ENCODE data around the gene ARHGAP22.

ARHGAP22 gene

DNA sequence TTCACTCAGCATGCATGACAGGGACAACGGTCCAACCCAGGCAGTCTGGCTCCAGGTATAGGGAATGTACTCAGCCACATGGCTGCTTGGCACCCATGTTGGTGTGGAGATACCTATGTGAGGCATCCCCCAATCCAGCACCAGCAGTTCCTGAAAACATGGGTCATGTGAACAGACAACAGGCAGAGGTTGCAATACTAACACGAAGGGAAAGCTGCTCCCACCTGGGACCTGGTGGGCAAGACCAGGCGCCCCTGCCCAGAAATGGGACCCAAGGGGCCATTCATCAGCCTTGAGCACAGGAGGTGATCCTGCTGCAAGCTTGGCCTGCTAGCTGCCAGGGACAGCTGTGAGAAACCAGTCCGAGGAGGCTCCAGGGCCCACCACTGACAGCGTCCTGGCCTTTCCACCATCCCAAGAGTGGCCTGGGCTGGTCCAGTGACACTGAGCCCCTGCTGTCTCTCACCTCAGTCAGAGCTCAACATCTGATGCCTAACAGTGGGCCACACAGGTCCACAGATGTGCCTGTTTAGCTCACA, 142.3 kb downstream of the ARHGAP22 start:
- DNase-seq, result no peak
- Histone ChIP-seq H3K27me3 (ENCODE audit: control insufficient read depth in 1 of 2, insufficient read depth in 1 of 2, low read length in 2 of 2) (peaks cover 0 to 10% of the 10 kb centered on the region in 2 experiments), H3K79me1 (replicated peaks; ENCODE audit: low read length, poor library complexity, severe bottlenecking) (peaks cover 8% of the 10 kb centered on the region), H3K23ac (ENCODE audit: low read length in 2 of 2) (no peak overlapping the region), H3K4ac (ENCODE audit: low read depth in 1 of 2, low read length in 2 of 2) (no peak overlapping the region), H3K4me3 (ENCODE audit: insufficient read depth in 1 of 2, low read depth in 1 of 2, low read length in 2 of 2) (no peak overlapping the region), H3K36me3 (ENCODE audit: control insufficient read depth in 1 of 2, insufficient read depth in 2 of 2, low read depth in 1 of 2, low read length in 2 of 2) (peaks cover 7 to 39% of the 10 kb centered on the region in 2 experiments), H2BK120ac (ENCODE audit: low read depth, low read length) (no peak overlapping the region), H3K9me3 (ENCODE audit: control insufficient read depth, low read length) (no peaks in the 10 kb centered on the region), H3K27ac (ENCODE audit: low read length, poor library complexity, severe bottlenecking) (no peak overlapping the region), H3K18ac (ENCODE audit: low read depth in 1 of 2, low read length in 2 of 2) (no peak overlapping the region), H2BK5ac (ENCODE audit: low read depth, low read length, poor library complexity, severe bottlenecking) (no peak overlapping the region), H3K9ac (ENCODE audit: low read length) (no peak overlapping the region), H3K14ac (ENCODE audit: low read length in 2 of 2) (no peak overlapping the region), H3K4me1 (ENCODE audit: control insufficient read depth, insufficient read depth, low read depth, low read length) (peaks cover 14% of the 10 kb centered on the region), H2AFZ (ENCODE audit: low read depth, low read length) (no peak overlapping the region), H2AK5ac (ENCODE audit: low read length, severe bottlenecking) (no peak overlapping the region), H2BK15ac (ENCODE audit: low read depth, poor library complexity, severe bottlenecking) (no peak overlapping the region), H2BK12ac (ENCODE audit: low read length in 2 of 2) (no peak overlapping the region), H4K91ac (ENCODE audit: low read length) (no peak overlapping the region), H4K8ac (ENCODE audit: low read length) (no peak overlapping the region), H3K4me2 (ENCODE audit: low read length, poor library complexity, severe bottlenecking) (no peak overlapping the region)
- WGBS, result 93% methylated on average over 5 of the region's 5 CpGs

- H4K91ac ChIP-seq (ENCODE audit: low read length), result no peak overlapping the region
- no peak overlapping the region for H2BK5ac ChIP-seq (ENCODE audit: low read depth, low read length, poor library complexity, severe bottlenecking)
- H3K27me3 ChIP-seq (ENCODE audit: control insufficient read depth in 1 of 2, insufficient read depth in 1 of 2, low read length in 2 of 2), result peaks cover 0 to 8% of the 10 kb centered on the region in 2 experiments
- H2AK5ac ChIP-seq (ENCODE audit: low read length, severe bottlenecking), result no peak overlapping the region
- peaks cover 19% of the 10 kb centered on the region for H3K4me1 ChIP-seq (ENCODE audit: control insufficient read depth, insufficient read depth, low read depth, low read length)
- no peak overlapping the region for H2BK15ac ChIP-seq (ENCODE audit: low read depth, poor library complexity, severe bottlenecking)
- 98% methylated on average over 11 of the region's 12 CpGs for WGBS
- H3K36me3 ChIP-seq (ENCODE audit: control insufficient read depth in 1 of 2, insufficient read depth in 2 of 2, low read depth in 1 of 2, low read length in 2 of 2), result peaks cover 7 to 39% of the 10 kb centered on the region in 2 experiments
- no peak overlapping the region for H2AFZ ChIP-seq (ENCODE audit: low read depth, low read length)
- DNase-seq, result no peak
- no peak overlapping the region for H3K4ac ChIP-seq (ENCODE audit: low read depth in 1 of 2, low read length in 2 of 2)
- no peak overlapping the region for H3K23ac ChIP-seq (ENCODE audit: low read length in 2 of 2)
- H3K27ac ChIP-seq (ENCODE audit: low read length, poor library complexity, severe bottlenecking), result no peak overlapping the region
- no peaks in the 10 kb centered on the region for H3K9me3 ChIP-seq (ENCODE audit: control insufficient read depth, low read length)
- H3K79me1 ChIP-seq (replicated peaks; ENCODE audit: low read length, poor library complexity, severe bottlenecking), result peaks cover 11% of the 10 kb centered on the region
- H3K4me2 ChIP-seq (ENCODE audit: low read length, poor library complexity, severe bottlenecking), result no peak overlapping the region
- H2BK12ac ChIP-seq (ENCODE audit: low read length in 2 of 2), result no peak overlapping the region
- H2BK120ac ChIP-seq (ENCODE audit: low read depth, low read length), result no peak overlapping the region
- H3K9ac ChIP-seq (ENCODE audit: low read length), result no peak overlapping the region
- no peak overlapping the region for H3K4me3 ChIP-seq (ENCODE audit: insufficient read depth in 1 of 2, low read depth in 1 of 2, low read length in 2 of 2)
- H3K18ac ChIP-seq (ENCODE audit: low read depth in 1 of 2, low read length in 2 of 2), result peak overlapping the region in 1 of 2 experiments; percentile 48
- no peak overlapping the region for H4K8ac ChIP-seq (ENCODE audit: low read length)
- H3K14ac ChIP-seq (ENCODE audit: low read length in 2 of 2), result no peak overlapping the region
Measured at GRCh38 chr10:48461623-48462481, 143.0 kb downstream of the ARHGAP22 start.

- Histone ChIP-seq H3K9ac (ENCODE audit: low read length) (no peak overlapping the region), H3K18ac (ENCODE audit: low read depth in 1 of 2, low read length in 2 of 2) (no peak overlapping the region), H2AK5ac (ENCODE audit: low read length, severe bottlenecking) (no peak overlapping the region), H2BK5ac (ENCODE audit: low read depth, low read length, poor library complexity, severe bottlenecking) (no peak overlapping the region), H3K4ac (ENCODE audit: low read depth in 1 of 2, low read length in 2 of 2) (no peak overlapping the region), H2AFZ (ENCODE audit: low read depth, low read length) (no peak overlapping the region), H2BK12ac (ENCODE audit: low read length in 2 of 2) (no peak overlapping the region), H2BK120ac (ENCODE audit: low read depth, low read length) (no peak overlapping the region), H3K4me2 (ENCODE audit: low read length, poor library complexity, severe bottlenecking) (no peak overlapping the region), H3K4me1 (ENCODE audit: control insufficient read depth, insufficient read depth, low read depth, low read length) (peaks cover 23% of the 10 kb centered on the region), H4K91ac (ENCODE audit: low read length) (no peak overlapping the region), H3K4me3 (ENCODE audit: insufficient read depth in 1 of 2, low read depth in 1 of 2, low read length in 2 of 2) (no peak overlapping the region), H3K79me1 (replicated peaks; ENCODE audit: low read length, poor library complexity, severe bottlenecking) (peaks cover 7% of the 10 kb centered on the region), H3K27ac (ENCODE audit: low read length, poor library complexity, severe bottlenecking) (no peak overlapping the region), H3K9me3 (ENCODE audit: control insufficient read depth, low read length) (no peaks in the 10 kb centered on the region), H3K36me3 (ENCODE audit: control insufficient read depth in 1 of 2, insufficient read depth in 2 of 2, low read depth in 1 of 2, low read length in 2 of 2) (peaks cover 13 to 47% of the 10 kb centered on the region in 2 experiments), H2BK15ac (ENCODE audit: low read depth, poor library complexity, severe bottlenecking) (no peak overlapping the region), H3K27me3 (ENCODE audit: control insufficient read depth in 1 of 2, insufficient read depth in 1 of 2, low read length in 2 of 2) (no peaks in the 10 kb centered on the region), H3K23ac (ENCODE audit: low read length in 2 of 2) (no peak overlapping the region), H3K14ac (ENCODE audit: low read length in 2 of 2) (no peak overlapping the region), H4K8ac (ENCODE audit: low read length) (no peak overlapping the region)
- WGBS, result 100% methylated on average over 1 of the region's 2 CpGs
- no peak for DNase-seq
Measured at GRCh38 chr10:48460182-48460581, 144.7 kb downstream of the ARHGAP22 start.

DNA sequence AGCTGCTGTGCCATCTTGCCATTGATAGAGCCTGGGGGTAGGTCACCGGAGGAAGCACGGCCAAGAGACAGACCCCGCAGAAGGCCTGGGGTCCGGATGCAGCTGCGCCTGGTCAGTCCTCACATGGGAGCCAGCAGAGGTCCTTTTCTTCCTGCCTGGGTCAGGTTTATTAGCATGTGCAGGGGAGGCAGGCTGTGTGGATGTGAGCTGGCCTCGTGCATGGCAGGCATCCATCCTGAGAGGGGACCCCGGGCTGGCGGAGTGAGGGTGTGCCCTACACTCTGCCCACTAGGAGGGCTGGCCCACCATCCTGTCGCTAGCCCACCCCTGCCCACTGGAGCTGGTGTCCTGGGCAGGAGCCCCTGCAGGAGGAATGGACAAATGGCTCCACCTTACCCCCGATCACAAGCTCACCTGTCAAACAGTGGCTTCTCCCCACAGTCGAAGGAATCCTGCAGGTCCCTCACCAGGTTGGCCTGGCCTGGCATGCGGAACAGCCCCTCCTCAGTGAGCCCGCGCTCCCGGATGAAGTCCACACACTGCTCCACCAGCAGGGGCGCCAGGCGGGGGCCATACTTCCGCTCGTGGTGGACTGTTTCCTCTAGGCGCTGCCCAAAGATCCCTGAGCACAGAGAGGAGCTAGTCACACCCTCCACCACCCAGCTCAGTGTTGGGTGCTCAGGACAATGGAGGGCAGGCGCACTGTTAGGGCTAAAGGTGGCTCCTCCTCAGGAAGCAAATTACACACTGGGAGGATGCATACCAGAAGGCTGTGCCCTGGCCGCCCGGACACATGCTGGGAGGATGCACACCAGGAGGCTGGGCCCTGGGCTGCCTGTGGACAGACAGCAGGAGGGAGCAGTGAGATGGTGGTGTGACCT, 145.4 kb downstream of the ARHGAP22 start:
- H3K36me3 ChIP-seq (ENCODE audit: control insufficient read depth in 1 of 2, insufficient read depth in 2 of 2, low read depth in 1 of 2, low read length in 2 of 2), result peaks cover 14 to 51% of the 10 kb centered on the region in 2 experiments
- H2BK15ac ChIP-seq (ENCODE audit: low read depth, poor library complexity, severe bottlenecking), result no peak overlapping the region

More for the DNA sequence above, 145.4 kb downstream of the ARHGAP22 start:
- Histone ChIP-seq H2AK5ac (ENCODE audit: low read length, severe bottlenecking) (no peak overlapping the region), H3K9me3 (ENCODE audit: control insufficient read depth, low read length) (no peaks in the 10 kb centered on the region), H3K4me1 (ENCODE audit: control insufficient read depth, insufficient read depth, low read depth, low read length) (peaks cover 26% of the 10 kb centered on the region), H2BK5ac (ENCODE audit: low read depth, low read length, poor library complexity, severe bottlenecking) (no peak overlapping the region), H3K4ac (ENCODE audit: low read depth in 1 of 2, low read length in 2 of 2) (no peak overlapping the region), H4K8ac (ENCODE audit: low read length) (no peak overlapping the region), H3K4me3 (ENCODE audit: insufficient read depth in 1 of 2, low read depth in 1 of 2, low read length in 2 of 2) (no peak overlapping the region), H2AFZ (ENCODE audit: low read depth, low read length) (no peak overlapping the region), H2BK12ac (ENCODE audit: low read length in 2 of 2) (no peak overlapping the region), H3K9ac (ENCODE audit: low read length) (no peak overlapping the region), H3K18ac (ENCODE audit: low read depth in 1 of 2, low read length in 2 of 2) (no peak overlapping the region), H3K23ac (ENCODE audit: low read length in 2 of 2) (no peak overlapping the region), H3K14ac (ENCODE audit: low read length in 2 of 2) (no peak overlapping the region), H3K4me2 (ENCODE audit: low read length, poor library complexity, severe bottlenecking) (no peak overlapping the region), H4K91ac (ENCODE audit: low read length) (peak overlapping the region; percentile 45), H3K79me1 (replicated peaks; ENCODE audit: low read length, poor library complexity, severe bottlenecking) (peaks cover 4% of the 10 kb centered on the region), H2BK120ac (ENCODE audit: low read depth, low read length) (no peak overlapping the region), H3K27me3 (ENCODE audit: control insufficient read depth in 1 of 2, insufficient read depth in 1 of 2, low read length in 2 of 2) (no peaks in the 10 kb centered on the region), H3K27ac (ENCODE audit: low read length, poor library complexity, severe bottlenecking) (no peak overlapping the region)
- DNase-seq, result no peak
- 87% methylated on average over 23 of the region's 23 CpGs for WGBS

Data from mesenchymal stem cell (in vitro differentiated cells and primary cell).